Endothelial cell of umbilical vein (primary cell): ENCODE data around the gene DIP2C. TPM values are rescaled to one million over a fixed set of nuclear protein-coding genes. Genes with fewer than 3 reads are reported as not detected.

Experiments
- BruUV-seq: library from RNA; stranded (reverse); fragments of 400-500 nt; replicated peaks from 2 replicates; lab custom pipeline; 2021; lab: Mats Ljungman, UMichigan
- CTCF ChIA-PET: fragments of 300-600, 350-600 bp; sonication (Branson Sonifier 250); formaldehyde crosslinking; loops from one replicate; lab custom pipeline; 2021; ENCODE audit warnings: antibody characterized with exemption, inconsistent platforms; lab: Charles Lee
- POLR2A ChIA-PET: fragments of 300-600, 350-600 bp; sonication (Branson Sonifier 250); formaldehyde crosslinking; loops from one replicate; lab custom pipeline; 2021; ENCODE audit warnings: antibody characterized with exemption, inconsistent platforms; lab: Charles Lee
- DNase-seq: peaks from one replicate; pipeline ENCODE4 v3.0.0-alpha.2; 2011; ENCODE audit warnings: low read depth, low spot score
- FAIRE-seq: peaks from 2 replicates; lab custom pipeline; 2011; peaks lifted over from hg19 to GRCh38; lab: Jason Lieb, UNC
- H2AFZ ChIP-seq: 2 replicates; pipeline ENCODE4 v1.6.0; 2012; ENCODE audit warnings: low read depth, low read length, control low read depth, inconsistent platforms
- H3K27ac ChIP-seq: 2 replicates; pipeline ENCODE4 v1.5.1; 2011; ENCODE audit warnings: low read depth, mild to moderate bottlenecking, control low read depth, low read length, moderate library complexity; ENCODE audit not compliant: insufficient read depth
- H3K27me3 ChIP-seq, 2 experiments: 2 replicates each; pipeline versions ENCODE4 v1.6.0 to v1.6.1; 2011; ENCODE audit warnings: low read length in 2 of 2, mixed read lengths in 1 of 2; ENCODE audit not compliant: control insufficient read depth in 2 of 2, insufficient read depth in 2 of 2
- H3K36me3 ChIP-seq, 2 experiments: 2 replicates in 1 of 2; 3 replicates in 1 of 2; pipeline ENCODE4 v1.5.1; 2011; ENCODE audit warnings: low read length in 2 of 2, mild to moderate bottlenecking in 1 of 2, moderate library complexity in 1 of 2; ENCODE audit not compliant: control insufficient read depth in 2 of 2, insufficient read depth in 2 of 2; ENCODE audit errors: extremely low read depth in 1 of 2
- H3K4me1 ChIP-seq: 3 replicates; pipeline ENCODE4 v1.5.1; 2011; ENCODE audit warnings: mild to moderate bottlenecking, low read length; ENCODE audit not compliant: control insufficient read depth, insufficient read depth; ENCODE audit errors: extremely low read depth
- H3K4me2 ChIP-seq: 2 replicates; pipeline ENCODE4 v1.6.1; 2011; ENCODE audit warnings: low read length, control low read depth, mixed read lengths; ENCODE audit not compliant: insufficient read depth
- H3K4me3 ChIP-seq, 3 experiments: fragments of 200-600 bp in 1 of 3; sonication (generic), shearing (Covaris generic) in 1 of 3; replicated peaks in 1 of 3; 2 replicates each; pipeline ENCODE4 v1.5.1; 2011 to 2016; ENCODE audit warnings: control low read depth in 3 of 3, low read length in 3 of 3, mild to moderate bottlenecking in 2 of 3, inconsistent platforms in 1 of 3, low read depth in 1 of 3, moderate library complexity in 1 of 3; ENCODE audit not compliant: insufficient read depth in 1 of 3
- H3K79me2 ChIP-seq: 2 replicates; pipeline ENCODE4 v1.6.0; 2012; ENCODE audit warnings: low read length, inconsistent platforms; ENCODE audit not compliant: control insufficient read depth, insufficient read depth
- H3K9ac ChIP-seq: replicated peaks from 2 replicates; pipeline ENCODE3; 2011; ENCODE audit warnings: low read length, control low read depth; ENCODE audit not compliant: insufficient read depth; ENCODE audit errors: extremely low read depth
- H3K9me1 ChIP-seq: replicated peaks from 3 replicates; pipeline ENCODE4 v1.6.0; 2011; ENCODE audit warnings: mild to moderate bottlenecking, low read length; ENCODE audit not compliant: control insufficient read depth, insufficient read depth; ENCODE audit errors: extremely low read depth
- H3K9me3 ChIP-seq: replicated peaks from 2 replicates; pipeline ENCODE4 v1.5.1; 2012; ENCODE audit warnings: low read length, inconsistent platforms; ENCODE audit not compliant: control insufficient read depth, insufficient read depth
- H4K20me1 ChIP-seq: replicated peaks from 2 replicates; pipeline ENCODE3; 2011; ENCODE audit warnings: mild to moderate bottlenecking, low read length; ENCODE audit not compliant: control insufficient read depth, insufficient read depth; ENCODE audit errors: extremely low read depth
- EZH2 ChIP-seq: IDR thresholded peaks from 2 replicates; pipeline ENCODE4 v1.6.1; 2012; ENCODE audit warnings: borderline replicate concordance, low read depth, mild to moderate bottlenecking, moderate library complexity, low read length, inconsistent platforms; ENCODE audit not compliant: severe bottlenecking
- FOS ChIP-seq: IDR thresholded peaks from 2 replicates; pipeline ENCODE4 v1.6.1; 2011; ENCODE audit warnings: mild to moderate bottlenecking, low read length, moderate library complexity, borderline replicate concordance; ENCODE audit not compliant: insufficient read depth
- GATA2 ChIP-seq: IDR thresholded peaks from 2 replicates; pipeline ENCODE4 v1.7.0; 2011; ENCODE audit warnings: low read depth, mild to moderate bottlenecking, moderate library complexity, mixed read lengths, low read length; ENCODE audit not compliant: insufficient read length, insufficient read depth
- JUN ChIP-seq: IDR thresholded peaks from 2 replicates; pipeline ENCODE4 v1.6.1; 2011; ENCODE audit warnings: borderline replicate concordance, low read depth; ENCODE audit not compliant: insufficient read length, insufficient read depth
- MYC ChIP-seq: IDR thresholded peaks from one replicate; pipeline ENCODE4 v1.6.1; 2011; ENCODE audit warnings: mild to moderate bottlenecking, low read depth, low read length
- POLR2A ChIP-seq: IDR thresholded peaks from 2 replicates; pipeline ENCODE4 v1.6.1; 2012; ENCODE audit warnings: low read depth, mild to moderate bottlenecking, control low read depth, low read length
- POLR2AphosphoS5 ChIP-seq: IDR thresholded peaks from 2 replicates; pipeline ENCODE4 v1.6.1; 2012; ENCODE audit warnings: low read depth, mild to moderate bottlenecking, control low read depth, low read length, moderate library complexity; ENCODE audit not compliant: insufficient read depth
- dilution Hi-C: fragments of 300-500 bp; cut with MboI; formaldehyde crosslinking; loops from one replicate; pipeline ENCODE4 v1.15.0; 2019; ENCODE audit warnings: low sequenced_read_pairs; ENCODE audit not compliant: extremely low pct_ligation_motif_present
- intact Hi-C: fragments of 100-400 bp; cut with micrococcal nuclease; formaldehyde crosslinking; loops from one replicate; pipeline ENCODE4 v1.10.0; 2022
- polyA plus RNA-seq, 4 experiments: library from polyadenylated mRNA; depleted of rRNA in 3 of 4; stranded (reverse) in 3 of 4; unstranded in 1 of 4; fragments of >200 nt; gene quantifications; 2 replicates each; pipeline versions ENCODE4 v1.2.1 to v1.2.3, GENCODE V29; 2011 to 2012; ENCODE audit warnings: missing spikeins in 1 of 4
- total RNA-seq: library from RNA; stranded (reverse); gene quantifications from 2 replicates; pipeline ENCODE4 v1.2.3, GENCODE V29; 2021
- TF ChIP-seq, protein P1 (sequence below), 2 donors: IDR thresholded peaks; 1 replicate in 1 of 2; 2 replicates in 1 of 2; pipeline ENCODE4 v1.5.1; 2011; ENCODE audit warnings: low read length in 2 of 2, mild to moderate bottlenecking in 2 of 2, moderate library complexity in 2 of 2, control low read depth in 1 of 2, inconsistent platforms in 1 of 2, low read depth in 1 of 2; ENCODE audit not compliant: insufficient read depth in 1 of 2; ENCODE audit errors: extremely low read depth in 1 of 2
- TF ChIP-seq, protein P2 (sequence below): IDR thresholded peaks from 2 replicates; pipeline ENCODE4 v1.6.1; 2011; ENCODE audit not compliant: insufficient read depth, insufficient read length

Gene DIP2C
- total and polyA plus RNA-seq, 2 donors (not counting 3 experiments of a cell fraction or from before 2014, with no cell fraction given), result 3.6 to 10.7 TPM

DNA sequence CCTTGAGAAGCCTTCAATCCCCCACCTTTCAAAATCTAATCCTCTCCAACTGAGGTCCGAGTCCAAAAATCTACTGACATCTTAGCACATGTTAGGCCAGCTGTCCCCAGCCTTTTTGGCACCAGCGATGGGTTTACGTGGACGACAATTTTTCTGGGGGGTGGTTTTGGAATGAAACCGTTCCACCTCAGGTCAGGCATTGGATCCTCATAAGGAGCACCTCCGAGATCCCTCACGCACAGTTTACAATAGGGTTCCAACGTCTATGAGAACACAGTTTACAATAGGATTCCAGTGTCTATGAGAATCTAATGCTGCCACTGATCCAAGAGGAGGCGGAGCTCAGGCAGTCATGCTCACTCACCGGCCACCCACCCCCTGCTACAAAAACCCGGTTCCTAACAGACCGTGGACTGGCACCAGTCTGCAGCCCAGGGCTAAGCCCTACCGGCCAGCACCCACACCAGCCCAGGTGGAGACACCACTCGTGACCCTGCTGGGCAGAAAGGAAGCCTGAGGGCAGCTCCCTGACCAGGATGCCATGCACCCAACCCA lies 107.6 kb downstream of the DIP2C start:
- FAIRE-seq (no peak), DNase-seq (no peak)
- no peak overlapping the region for H3K4me2 ChIP-seq
- BruUV-seq, result no TSS peak
- dilution Hi-C loops (no loop called here), intact Hi-C loops (no loop called here)
- ChIA-PET CTCF (no interaction called here), POLR2A (no interaction called here)
- no peak for TF ChIP-seq JUN
- TF ChIP-seq, protein P1, sequence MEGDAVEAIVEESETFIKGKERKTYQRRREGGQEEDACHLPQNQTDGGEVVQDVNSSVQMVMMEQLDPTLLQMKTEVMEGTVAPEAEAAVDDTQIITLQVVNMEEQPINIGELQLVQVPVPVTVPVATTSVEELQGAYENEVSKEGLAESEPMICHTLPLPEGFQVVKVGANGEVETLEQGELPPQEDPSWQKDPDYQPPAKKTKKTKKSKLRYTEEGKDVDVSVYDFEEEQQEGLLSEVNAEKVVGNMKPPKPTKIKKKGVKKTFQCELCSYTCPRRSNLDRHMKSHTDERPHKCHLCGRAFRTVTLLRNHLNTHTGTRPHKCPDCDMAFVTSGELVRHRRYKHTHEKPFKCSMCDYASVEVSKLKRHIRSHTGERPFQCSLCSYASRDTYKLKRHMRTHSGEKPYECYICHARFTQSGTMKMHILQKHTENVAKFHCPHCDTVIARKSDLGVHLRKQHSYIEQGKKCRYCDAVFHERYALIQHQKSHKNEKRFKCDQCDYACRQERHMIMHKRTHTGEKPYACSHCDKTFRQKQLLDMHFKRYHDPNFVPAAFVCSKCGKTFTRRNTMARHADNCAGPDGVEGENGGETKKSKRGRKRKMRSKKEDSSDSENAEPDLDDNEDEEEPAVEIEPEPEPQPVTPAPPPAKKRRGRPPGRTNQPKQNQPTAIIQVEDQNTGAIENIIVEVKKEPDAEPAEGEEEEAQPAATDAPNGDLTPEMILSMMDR (IDR thresholded peaks at IDR 0.05; ENCODE audit: extremely low read depth in 1 of 2, insufficient read depth in 1 of 2, low read depth in 1 of 2, low read length in 2 of 2), result no peak
- no peak for TF ChIP-seq FOS
- TF ChIP-seq MYC, result no peak
- no peak for TF ChIP-seq EZH2
- TF ChIP-seq, protein P2, sequence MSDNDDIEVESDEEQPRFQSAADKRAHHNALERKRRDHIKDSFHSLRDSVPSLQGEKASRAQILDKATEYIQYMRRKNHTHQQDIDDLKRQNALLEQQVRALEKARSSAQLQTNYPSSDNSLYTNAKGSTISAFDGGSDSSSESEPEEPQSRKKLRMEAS, result no peak
- no peak for TF ChIP-seq GATA2
- no peak for TF ChIP-seq POLR2AphosphoS5
- TF ChIP-seq POLR2A, result no peak
- no peaks in the 10 kb centered on the region for H3K4me1 ChIP-seq
- H3K9me3 ChIP-seq, result no peaks in the 10 kb centered on the region
- H3K36me3 ChIP-seq, result no peaks in the 10 kb centered on the region
- H2AFZ ChIP-seq, result no peak overlapping the region
- H3K79me2 ChIP-seq, result no peaks in the 10 kb centered on the region
- H3K4me3 ChIP-seq, result no peak overlapping the region
- no peak overlapping the region for H3K9ac ChIP-seq
- no peaks in the 10 kb centered on the region for H3K27me3 ChIP-seq
- H3K9me1 ChIP-seq, result no peaks in the 10 kb centered on the region
- H3K27ac ChIP-seq, result no peak overlapping the region
- no peaks in the 10 kb centered on the region for H4K20me1 ChIP-seq
